KMS-11 (cell line): ENCODE results near the gene RBM48.
"Not testable (repeated sequence)": the region's sequence is repeated elsewhere in the genome, so short reads cannot be mapped to it uniquely, and the experiment has no call there.

Experiments
- H2AFZ ChIP-seq: fragments of 200-600 bp; sonication (generic); 2 replicates; pipeline ENCODE4 v1.6.1; 2016; ENCODE audit warnings: antibody characterized with exemption, mixed run types, low read depth
- H3K27ac ChIP-seq: fragments of 200-600 bp; sonication (generic); 2 replicates; pipeline ENCODE4 v1.6.1; 2016; ENCODE audit warnings: mild to moderate bottlenecking, mixed run types
- H3K27me3 ChIP-seq: fragments of 200-600 bp; sonication (generic); 2 replicates; pipeline ENCODE4 v1.6.1; 2017; ENCODE audit warnings: mild to moderate bottlenecking, low read depth, mixed run types, moderate library complexity; ENCODE audit not compliant: insufficient read depth
- H3K36me3 ChIP-seq: fragments of 200-600 bp; sonication (generic); 2 replicates; pipeline ENCODE4 v1.6.1; 2017; ENCODE audit warnings: mild to moderate bottlenecking, mixed run types; ENCODE audit not compliant: insufficient read depth
- H3K4me1 ChIP-seq: fragments of 200-600 bp; sonication (generic); 2 replicates; pipeline ENCODE4 v1.6.1; 2016; ENCODE audit warnings: mild to moderate bottlenecking, low read depth, mixed run types; ENCODE audit not compliant: poor library complexity, severe bottlenecking
- H3K4me2 ChIP-seq: fragments of 200-600 bp; sonication (generic); 2 replicates; pipeline ENCODE4 v1.7.0; 2016; ENCODE audit warnings: mild to moderate bottlenecking, mixed run types
- H3K4me3 ChIP-seq: fragments of 200-600 bp; sonication (generic); IDR thresholded peaks from 2 replicates; pipeline ENCODE4 v1.6.1; 2017; ENCODE audit warnings: low read depth, low read length, mixed read lengths; ENCODE audit not compliant: insufficient read depth
- H3K79me2 ChIP-seq: fragments of 200-600 bp; sonication (generic); 2 replicates; pipeline ENCODE4 v1.6.1; 2016; ENCODE audit warnings: low read depth, mixed run types; ENCODE audit not compliant: insufficient read depth
- H3K9ac ChIP-seq: fragments of 200-600 bp; sonication (generic); 2 replicates; pipeline ENCODE4 v1.6.1; 2016; ENCODE audit warnings: mild to moderate bottlenecking, mixed run types
- H4K20me1 ChIP-seq: fragments of 200-600 bp; sonication (generic); 2 replicates; pipeline ENCODE4 v1.6.1; 2016; ENCODE audit warnings: mild to moderate bottlenecking, mixed run types; ENCODE audit not compliant: insufficient read depth
- CTCF ChIP-seq: fragments of 200-600 bp; sonication (generic); conservative IDR thresholded peaks from 2 replicates; pipeline ENCODE4 v1.6.1; 2017; ENCODE audit warnings: low read depth, mild to moderate bottlenecking, antibody characterized with exemption, low read length, moderate library complexity, mixed read lengths

The RBM48 gene

GRCh38 chr7:92528958-92529264, 316 bp downstream of the RBM48 start:
- no peaks in the 10 kb centered on the region for H3K27me3 ChIP-seq
- H4K20me1 ChIP-seq = no peaks in the 10 kb centered on the region
- peak overlapping the region; percentile 56 for H3K27ac ChIP-seq
- peak overlapping the region; percentile 71 for H3K4me2 ChIP-seq
- peaks cover 26% of the 10 kb centered on the region; the same call in 1 of the 2 replicates for H3K79me2 ChIP-seq
- no peak; the same call in 1 of the 2 replicates for TF ChIP-seq CTCF
- peak overlapping the region; percentile 71 for H2AFZ ChIP-seq
- H3K9ac ChIP-seq = peak overlapping the region; percentile 56; the same call in 1 of the 2 replicates
- no peaks in the 10 kb centered on the region; the same call in 1 of the 2 replicates for H3K36me3 ChIP-seq
- H3K4me3 ChIP-seq = no peak overlapping the region
- H3K4me1 ChIP-seq = peaks cover 20% of the 10 kb centered on the region

GRCh38 chr7:92534572-92534971, 6.0 kb downstream of the RBM48 start:
- Histone ChIP-seq H3K27me3 (no peaks in the 10 kb centered on the region), H4K20me1 (no peaks in the 10 kb centered on the region), H3K36me3 (no peaks in the 10 kb centered on the region; the same call in 1 of the 2 replicates), H3K27ac (no peak overlapping the region), H3K9ac (no peak overlapping the region), H3K4me2 (no peak overlapping the region), H2AFZ (no peak overlapping the region), H3K4me1 (peaks cover 2% of the 10 kb centered on the region), H3K4me3 (no peak overlapping the region), H3K79me2 (0 out of 2 replicates have a peak, but pooled peaks cover 2% of the 10 kb centered on the region)
- TF ChIP-seq CTCF = no peak

GRCh38 chr7:92543542-92543941, 14.9 kb downstream of the RBM48 start:
- H4K20me1 ChIP-seq, H2AFZ ChIP-seq, H3K4me2 ChIP-seq, H3K27me3 ChIP-seq, H3K36me3 ChIP-seq, H3K27ac ChIP-seq, H3K4me1 ChIP-seq, H3K4me3 ChIP-seq, H3K9ac ChIP-seq, H3K79me2 ChIP-seq: not testable (repeated sequence)

- not testable (repeated sequence) for H3K36me3 ChIP-seq, H3K79me2 ChIP-seq, H4K20me1 ChIP-seq, H3K27me3 ChIP-seq, H3K27ac ChIP-seq, H2AFZ ChIP-seq, H3K4me1 ChIP-seq, H3K4me2 ChIP-seq, H3K9ac ChIP-seq, H3K4me3 ChIP-seq
These were observed 16.5 kb downstream of the RBM48 start for GRCh38 chr7:92545116-92545515.

GRCh38 chr7:92546856-92547497, 18.4 kb downstream of the RBM48 start:
- no peak overlapping the region for H2AFZ ChIP-seq
- no peaks in the 10 kb centered on the region for H3K79me2 ChIP-seq
- H3K4me3 ChIP-seq = no peak overlapping the region
- no peak overlapping the region for H3K4me2 ChIP-seq
- no peaks in the 10 kb centered on the region for H3K4me1 ChIP-seq
- no peak for TF ChIP-seq CTCF
- no peaks in the 10 kb centered on the region for H4K20me1 ChIP-seq
- H3K9ac ChIP-seq = no peak overlapping the region
- H3K27ac ChIP-seq = no peak overlapping the region
- no peaks in the 10 kb centered on the region for H3K36me3 ChIP-seq
- no peaks in the 10 kb centered on the region for H3K27me3 ChIP-seq
